Uterus (tissue), 2 donors: Measurements from ENCODE around the gene SEH1L.

Experiments used
- POLR2A ChIP-seq, 2 donors: fragments of 450-650 bp; IDR thresholded peaks; one replicate each; pipeline ENCODE4 v1.6.1; 2016; ENCODE audit warnings: antibody characterized with exemption in 2 of 2, mild to moderate bottlenecking in 1 of 2, moderate library complexity in 1 of 2
- TF ChIP-seq, protein P1 (sequence below), 4 experiments: fragments of 200-600 bp in 2 of 4; fragments of 450-650 bp in 2 of 4; sonication (generic) in 2 of 4; IDR thresholded peaks; one replicate each; pipeline ENCODE4 v1.5.1; 2016 to 2019; ENCODE audit warnings: antibody characterized with exemption in 4 of 4, mild to moderate bottlenecking in 2 of 4, moderate library complexity in 1 of 4

DNA sequence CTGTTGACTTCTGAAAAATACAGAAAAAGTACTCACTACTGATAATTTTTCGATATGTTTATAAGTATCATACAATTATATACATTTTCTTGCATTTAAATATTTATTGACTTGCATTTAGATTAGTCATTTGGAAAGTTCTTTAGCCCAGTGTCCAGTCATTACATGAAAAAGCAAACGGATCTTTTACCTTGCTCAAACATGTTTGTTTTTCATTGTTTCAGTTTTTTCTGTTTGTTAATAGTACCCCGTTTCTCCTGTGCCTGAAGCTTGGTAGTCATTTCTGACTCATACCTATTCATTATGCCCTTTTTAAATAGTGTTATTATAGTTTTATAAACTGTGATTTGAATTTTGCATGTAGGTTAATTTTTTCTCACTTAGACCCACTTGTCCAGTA is 71.5 kb downstream of the SEH1L start:
- no peak for TF ChIP-seq POLR2A (IDR thresholded peaks at IDR 0.05)
- TF ChIP-seq, protein P1, sequence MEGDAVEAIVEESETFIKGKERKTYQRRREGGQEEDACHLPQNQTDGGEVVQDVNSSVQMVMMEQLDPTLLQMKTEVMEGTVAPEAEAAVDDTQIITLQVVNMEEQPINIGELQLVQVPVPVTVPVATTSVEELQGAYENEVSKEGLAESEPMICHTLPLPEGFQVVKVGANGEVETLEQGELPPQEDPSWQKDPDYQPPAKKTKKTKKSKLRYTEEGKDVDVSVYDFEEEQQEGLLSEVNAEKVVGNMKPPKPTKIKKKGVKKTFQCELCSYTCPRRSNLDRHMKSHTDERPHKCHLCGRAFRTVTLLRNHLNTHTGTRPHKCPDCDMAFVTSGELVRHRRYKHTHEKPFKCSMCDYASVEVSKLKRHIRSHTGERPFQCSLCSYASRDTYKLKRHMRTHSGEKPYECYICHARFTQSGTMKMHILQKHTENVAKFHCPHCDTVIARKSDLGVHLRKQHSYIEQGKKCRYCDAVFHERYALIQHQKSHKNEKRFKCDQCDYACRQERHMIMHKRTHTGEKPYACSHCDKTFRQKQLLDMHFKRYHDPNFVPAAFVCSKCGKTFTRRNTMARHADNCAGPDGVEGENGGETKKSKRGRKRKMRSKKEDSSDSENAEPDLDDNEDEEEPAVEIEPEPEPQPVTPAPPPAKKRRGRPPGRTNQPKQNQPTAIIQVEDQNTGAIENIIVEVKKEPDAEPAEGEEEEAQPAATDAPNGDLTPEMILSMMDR (IDR thresholded peaks at IDR 0.05): no peak
